Calu3 (cell line): ENCODE data around the gene VIT. TPM values are rescaled to one million over a fixed set of nuclear protein-coding genes. Genes with fewer than 3 reads are reported as not detected.

Experiments used
- BruUV-seq: library from RNA; stranded (reverse); fragments of 400-500 nt; replicated peaks from 2 replicates; lab custom pipeline; 2021; lab: Mats Ljungman, UMichigan
- CTCF ChIA-PET: fragments of 300-600 bp; sonication (Branson Sonifier 250); formaldehyde crosslinking; loops from one replicate; lab custom pipeline; 2022; ENCODE audit warnings: antibody characterized with exemption; lab: Charles Lee
- DNase-seq: peaks from one replicate; pipeline ENCODE4 v3.0.0; 2022
- H3K27ac Mint-ChIP-seq: one replicate; pipeline ENCODE4 v1.8.0; 2022; ENCODE audit warnings: mixed read lengths; ENCODE audit not compliant: unreplicated experiment
- H3K27me3 Mint-ChIP-seq: one replicate; pipeline ENCODE4 v1.8.0; 2022; ENCODE audit warnings: mixed read lengths; ENCODE audit not compliant: unreplicated experiment
- H3K36me3 Mint-ChIP-seq: one replicate; pipeline ENCODE4 v1.8.0; 2022; ENCODE audit warnings: mild to moderate bottlenecking, moderate library complexity, mixed read lengths; ENCODE audit not compliant: insufficient read depth, unreplicated experiment
- H3K4me1 Mint-ChIP-seq: one replicate; pipeline ENCODE4 v1.8.0; 2022; ENCODE audit warnings: mild to moderate bottlenecking, low read depth, mixed read lengths; ENCODE audit not compliant: unreplicated experiment
- H3K4me3 Mint-ChIP-seq: one replicate; pipeline ENCODE4 v1.8.0; 2022; ENCODE audit warnings: mild to moderate bottlenecking, low read depth, moderate library complexity, mixed read lengths; ENCODE audit not compliant: unreplicated experiment
- H3K9me3 Mint-ChIP-seq: one replicate; pipeline ENCODE4 v1.8.0; 2022; ENCODE audit warnings: low read depth, mixed read lengths; ENCODE audit not compliant: unreplicated experiment
- CTCF ChIP-seq: fragments of 200-600 bp; IDR thresholded peaks from one replicate; pipeline ENCODE4 v1.8.0; 2022; ENCODE audit warnings: antibody characterized with exemption; ENCODE audit not compliant: unreplicated experiment
- intact Hi-C: fragments of 100-400 bp; cut with micrococcal nuclease; formaldehyde crosslinking; loops from one replicate; pipeline ENCODE4 v1.10.0; 2022; ENCODE audit not compliant: unreplicated experiment
- total RNA-seq: library from RNA; stranded (reverse); gene quantifications from 2 replicates; pipeline ENCODE4 v1.2.3, GENCODE V29; 2022

VIT gene
- total RNA-seq, 1 experiment from 2014 or later = not detected

- intact Hi-C loops = loop anchor here (5.0 to 10.0 kb wide), 3 partner anchors 129 to 428 kb away; partner anchors contain the start of gene CRIM1
- no TSS peak for BruUV-seq
- TF ChIP-seq CTCF = no peak
- Mint-ChIP-seq H3K4me1 (no peaks in the 10 kb centered on the region), H3K36me3 (no peaks in the 10 kb centered on the region), H3K9me3 (no peaks in the 10 kb centered on the region), H3K4me3 (no peak overlapping the region), H3K27ac (no peak overlapping the region), H3K27me3 (peaks cover 51% of the 10 kb centered on the region)
- no peak for DNase-seq
- CTCF ChIA-PET = no interaction called here
These were observed 86.7 kb downstream of the VIT start for GRCh38 chr2:36783246-36783645.

GRCh38 chr2:36785179-36785795 lies 88.8 kb downstream of the VIT start:
- Mint-ChIP-seq H3K4me1 (no peaks in the 10 kb centered on the region), H3K36me3 (no peaks in the 10 kb centered on the region), H3K27me3 (peaks cover 66% of the 10 kb centered on the region), H3K9me3 (no peaks in the 10 kb centered on the region), H3K27ac (no peak overlapping the region), H3K4me3 (no peak overlapping the region)
- peak; percentile 77 for DNase-seq
- intact Hi-C loops = loop anchor here (10.0 kb wide), 2 partner anchors 230 to 430 kb away; partner anchors contain the start of gene CRIM1
- TF ChIP-seq CTCF = peak; percentile 95
- CTCF ChIA-PET = interaction anchor here (0.7 to 1.5 kb wide), 5 partner anchors 8 to 214 kb away, joined by 3 to 4 read pairs (median 3); no protein-coding TSS in a partner anchor
- no TSS peak for BruUV-seq

GRCh38 chr2:36789181-36789804 lies 92.8 kb downstream of the VIT start:
- intact Hi-C loops = loop anchor here (10.0 kb wide), 2 partner anchors 234 to 434 kb away; partner anchors contain the start of gene CRIM1
- no peak for TF ChIP-seq CTCF
- Mint-ChIP-seq H3K4me1 (no peaks in the 10 kb centered on the region), H3K27ac (no peak overlapping the region), H3K4me3 (no peak overlapping the region), H3K36me3 (no peaks in the 10 kb centered on the region), H3K27me3 (peaks cover 48% of the 10 kb centered on the region), H3K9me3 (no peaks in the 10 kb centered on the region)
- no TSS peak for BruUV-seq
- CTCF ChIA-PET = no interaction called here
- no peak for DNase-seq

- no peaks in the 10 kb centered on the region for H3K9me3 Mint-ChIP-seq
- CTCF ChIA-PET = interaction anchor here (1.0 kb wide), 1 partner anchor 8 kb away, joined by 4 read pairs; no protein-coding TSS in a partner anchor
- no peak overlapping the region for H3K4me3 Mint-ChIP-seq
- DNase-seq = no peak
- no peak for TF ChIP-seq CTCF
- H3K36me3 Mint-ChIP-seq = no peaks in the 10 kb centered on the region
- intact Hi-C loops = no loop called here
- H3K27ac Mint-ChIP-seq = no peak overlapping the region
- H3K27me3 Mint-ChIP-seq = peaks cover 47% of the 10 kb centered on the region
- H3K4me1 Mint-ChIP-seq = no peaks in the 10 kb centered on the region
- no TSS peak for BruUV-seq
These were observed 96.4 kb downstream of the VIT start for GRCh38 chr2:36792951-36793350.
